GM19043 (cell line): Measurements from ENCODE around the gene KAZALD1.

Experiments used
- ATAC-seq: cut with Tn5 transposase; IDR thresholded peaks from one replicate; pipeline ENCODE4 v1.9.1; 2021; ENCODE audit warnings: low read depth; ENCODE audit not compliant: unreplicated experiment

Gene KAZALD1

GRCh38 chr10:101092881-101093354 is 31.1 kb downstream of the KAZALD1 start:
- ATAC-seq, result no peak

GRCh38 chr10:101094121-101094879 is 32.5 kb downstream of the KAZALD1 start:
- ATAC-seq, result no peak

GRCh38 chr10:101095004-101095403 is 33.2 kb downstream of the KAZALD1 start:
- no peak for ATAC-seq

GRCh38 chr10:101095550-101096213 is 33.9 kb downstream of the KAZALD1 start:
- peak; percentile 92 for ATAC-seq

- ATAC-seq, result no peak
These were observed 34.6 kb downstream of the KAZALD1 start for GRCh38 chr10:101096378-101096777.

- ATAC-seq, result no peak
These were observed 36.1 kb downstream of the KAZALD1 start for GRCh38 chr10:101097881-101098280.

- no peak for ATAC-seq
These were observed 38.1 kb downstream of the KAZALD1 start for GRCh38 chr10:101099901-101100300.

GRCh38 chr10:101101372-101101881 is 39.6 kb downstream of the KAZALD1 start:
- no peak for ATAC-seq

GRCh38 chr10:101103430-101103829 is 41.6 kb downstream of the KAZALD1 start:
- ATAC-seq, result no peak

GRCh38 chr10:101106351-101106750 is 44.6 kb downstream of the KAZALD1 start:
- no peak for ATAC-seq

- ATAC-seq, result no peak
These were observed 46.0 kb downstream of the KAZALD1 start for GRCh38 chr10:101107771-101108170.

GRCh38 chr10:101110856-101111523 is 49.2 kb downstream of the KAZALD1 start:
- no peak for ATAC-seq

- no peak for ATAC-seq
These were observed 49.8 kb downstream of the KAZALD1 start for GRCh38 chr10:101111547-101111946.

- no peak for ATAC-seq
These were observed 51.2 kb downstream of the KAZALD1 start for GRCh38 chr10:101112799-101113594.

GRCh38 chr10:101113890-101114403 is 52.2 kb downstream of the KAZALD1 start:
- ATAC-seq, result no peak

- ATAC-seq, result no peak
These were observed 52.9 kb downstream of the KAZALD1 start for GRCh38 chr10:101114646-101115045.
